Stimulated activated naive CD4-positive, alpha-beta T cell treated with Interleukin-2 at 50 U/mL for 16 hours (primary cell): ENCODE data around the gene MAP3K5.

Experiments used
- DNase-seq: peaks from one replicate; lab custom pipeline; 2025; lab: John Stamatoyannopoulos, UW

The MAP3K5 gene

DNA sequence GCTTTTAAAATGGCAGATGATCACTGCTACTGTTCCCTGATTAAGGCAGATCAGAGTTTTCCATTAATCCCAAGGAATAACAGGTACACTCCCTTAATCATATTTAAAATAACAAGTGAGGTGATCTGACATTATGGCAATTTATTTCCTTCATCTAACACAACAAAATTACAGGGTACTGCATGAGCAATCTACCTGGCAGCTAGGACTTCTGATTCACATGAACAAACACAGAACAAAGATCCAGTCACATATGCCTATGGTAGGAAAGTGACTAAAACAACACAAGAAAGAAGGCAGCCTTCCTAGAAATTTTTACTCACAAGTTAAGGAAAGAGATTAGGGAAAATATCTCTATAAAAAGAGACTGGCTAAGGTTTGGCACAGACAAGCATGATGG lies 275.3 kb downstream of the MAP3K5 start:
- DNase-seq: no peak

DNA sequence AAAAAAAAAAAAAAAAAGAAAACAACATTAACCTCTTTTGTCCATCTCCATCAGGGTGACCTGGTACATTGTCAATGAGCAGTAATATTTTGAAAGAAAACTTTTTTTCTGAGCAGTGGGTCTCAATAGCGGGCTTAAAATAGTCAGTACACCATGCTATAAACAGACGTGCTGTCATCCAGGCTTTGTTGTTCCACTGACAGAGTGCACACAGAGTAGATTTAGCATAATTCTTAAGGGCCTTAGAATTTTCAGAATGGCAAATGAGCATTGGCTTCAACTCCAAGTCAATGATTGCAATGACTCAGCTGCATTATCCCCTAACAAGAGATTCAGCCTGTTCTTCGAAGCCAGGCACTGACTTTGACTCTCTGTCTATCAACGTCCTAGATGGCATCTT lies 277.7 kb downstream of the MAP3K5 start:
- no peak for DNase-seq

DNA sequence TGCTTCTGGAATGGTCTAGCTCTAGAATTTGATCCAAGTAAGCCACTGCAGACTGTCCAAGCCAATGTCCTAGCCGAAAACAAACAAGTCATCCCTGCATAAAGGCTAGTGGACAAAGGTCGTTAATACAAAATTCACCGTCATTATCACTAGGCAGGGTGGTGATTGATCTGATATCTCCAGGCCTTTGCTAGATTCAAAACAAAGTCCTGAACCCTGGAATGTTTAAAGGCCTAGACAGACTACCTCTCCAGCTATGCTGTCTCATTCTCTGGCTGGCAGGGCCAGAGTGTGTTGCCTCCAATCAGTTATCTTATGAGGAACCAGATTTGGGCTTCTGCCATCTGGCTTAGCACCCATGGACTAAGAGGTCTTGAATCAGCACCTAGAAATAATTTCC lies 280.4 kb downstream of the MAP3K5 start:
- DNase-seq: no peak

DNA sequence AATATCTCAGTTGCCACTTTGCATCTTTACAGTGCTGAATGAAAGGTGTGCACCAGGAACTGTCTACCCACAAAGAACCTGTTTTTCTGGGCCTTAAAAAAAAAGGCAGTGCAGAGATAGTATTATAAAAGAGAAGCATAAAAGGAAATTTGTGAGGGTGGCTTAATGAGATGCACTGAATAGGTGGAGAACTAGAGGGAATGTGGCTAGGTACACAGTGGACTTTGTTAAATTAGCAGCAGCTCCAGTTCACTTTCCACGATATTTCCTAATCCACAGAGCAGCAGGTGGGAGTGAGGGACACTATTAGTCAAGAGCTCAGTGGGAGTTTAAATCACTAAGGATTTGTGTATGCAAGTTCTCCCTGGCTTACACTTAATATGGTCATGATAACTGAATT lies 280.9 kb downstream of the MAP3K5 start:
- no peak for DNase-seq

DNA sequence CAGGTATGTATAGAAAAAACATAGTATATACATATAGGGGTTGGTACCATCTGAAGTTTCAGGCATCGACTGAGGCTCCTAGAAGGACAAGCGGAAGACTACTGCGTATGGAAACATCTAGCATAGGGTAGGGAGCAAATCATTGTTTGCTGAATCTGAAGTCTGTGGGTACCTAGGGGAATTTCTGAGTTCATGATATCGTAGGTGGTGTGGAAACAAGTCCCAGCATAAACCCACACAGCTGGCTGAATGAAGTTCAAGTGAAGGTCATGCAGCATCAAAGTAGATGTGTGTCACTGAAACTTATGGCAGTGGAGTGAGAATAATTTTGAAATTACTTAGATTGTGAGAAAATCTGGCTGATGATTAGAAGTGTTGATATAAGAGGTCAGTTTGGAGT lies 281.5 kb downstream of the MAP3K5 start:
- peak; percentile 6 for DNase-seq

DNA sequence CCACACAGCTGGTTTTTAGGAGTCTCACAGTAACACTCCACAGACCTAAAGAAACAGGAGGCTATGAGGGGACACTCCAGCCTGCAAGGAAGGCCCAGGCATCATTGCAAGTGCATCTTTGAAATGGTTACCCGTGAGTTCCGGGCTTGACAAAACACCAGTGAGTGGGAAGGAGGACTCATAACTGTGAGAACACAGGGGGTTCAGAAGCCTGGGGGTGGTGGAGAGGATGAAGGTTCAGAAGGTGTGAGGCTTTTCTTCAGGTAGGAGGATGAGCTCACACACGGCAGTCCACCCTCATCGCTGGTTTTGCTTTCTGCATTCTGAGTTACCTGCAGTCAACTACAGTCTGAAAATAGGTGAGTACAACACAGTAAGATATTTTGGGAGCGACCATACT lies 282.0 kb downstream of the MAP3K5 start:
- DNase-seq: peak; percentile 10

DNA sequence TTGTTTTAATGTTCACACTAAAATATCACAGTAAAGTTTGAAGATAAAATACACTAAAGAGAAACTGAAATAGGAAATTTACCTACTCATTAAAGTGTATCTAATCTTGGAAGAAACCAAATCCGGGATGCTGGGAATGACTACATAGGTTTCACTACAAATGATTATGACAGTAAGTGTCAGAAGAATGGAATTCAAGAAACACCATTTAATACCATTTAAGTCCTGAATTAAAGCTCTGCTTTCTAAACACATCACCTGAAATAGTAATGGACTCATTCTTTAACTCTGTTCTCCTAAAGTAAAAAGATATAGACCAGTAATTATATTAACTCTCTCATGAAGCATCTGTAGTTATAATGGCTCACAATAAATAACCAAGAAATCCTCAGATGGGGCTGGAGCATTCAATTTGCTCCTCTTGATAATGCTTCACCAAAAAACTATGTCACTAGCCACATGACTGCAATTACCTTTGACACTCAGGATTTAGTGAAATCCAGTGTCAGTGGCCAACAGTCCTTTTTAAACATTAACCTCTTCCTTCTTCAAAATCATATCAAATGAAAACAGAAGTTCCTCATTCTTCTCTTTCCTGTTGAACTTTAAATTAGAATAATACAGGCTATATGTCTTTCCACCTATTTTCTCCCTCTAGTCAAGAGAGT lies 283.4 kb downstream of the MAP3K5 start:
- DNase-seq: no peak
